Endodermal cell (in vitro differentiated cells): Measurements from ENCODE around the gene CDH23. TPM values are rescaled to one million over a fixed set of nuclear protein-coding genes. Genes with fewer than 3 reads are reported as not detected.

Experiments used
- DNase-seq: peaks from one replicate; pipeline ENCODE4 v3.0.0-alpha.2; 2017
- H3K27ac ChIP-seq: 2 replicates; pipeline ENCODE4 v1.5.1; 2013; ENCODE audit warnings: mild to moderate bottlenecking, low read depth, low read length, moderate library complexity
- H3K27me3 ChIP-seq: 2 replicates; pipeline ENCODE4 v1.6.1; 2013; ENCODE audit warnings: mild to moderate bottlenecking, low read length, moderate library complexity; ENCODE audit not compliant: insufficient read depth, control insufficient read depth, poor library complexity, severe bottlenecking
- H3K36me3 ChIP-seq: 2 replicates; pipeline ENCODE4 v1.7.0; 2013; ENCODE audit warnings: mild to moderate bottlenecking, low read length, moderate library complexity; ENCODE audit not compliant: control insufficient read depth, insufficient read depth
- H3K4me1 ChIP-seq: one replicate; pipeline ENCODE4 v1.7.0; 2013; ENCODE audit warnings: low read length; ENCODE audit not compliant: control insufficient read depth, insufficient read depth
- H3K4me3 ChIP-seq: 2 replicates; pipeline ENCODE4 v1.5.1; 2013; ENCODE audit warnings: mild to moderate bottlenecking, low read length, moderate library complexity
- H3K9ac ChIP-seq: 2 replicates; pipeline ENCODE4 v1.6.1; 2013; ENCODE audit warnings: mild to moderate bottlenecking, low read length, moderate library complexity; ENCODE audit not compliant: poor library complexity, severe bottlenecking; ENCODE audit errors: extremely low read depth
- H3K9me3 ChIP-seq: 2 replicates; pipeline ENCODE4 v1.6.1; 2013; ENCODE audit warnings: mild to moderate bottlenecking, low read length, moderate library complexity; ENCODE audit not compliant: control insufficient read depth
- H3K27ac Mint-ChIP-seq: 2 replicates; pipeline ENCODE4 v1.8.0; 2020; ENCODE audit warnings: mixed read lengths
- H3K27me3 Mint-ChIP-seq: 2 replicates; pipeline ENCODE4 v1.8.0; 2021; ENCODE audit warnings: mild to moderate bottlenecking, mixed read lengths; ENCODE audit not compliant: insufficient read depth
- H3K36me3 Mint-ChIP-seq: 2 replicates; pipeline ENCODE4 v1.8.0; 2020; ENCODE audit warnings: low read depth, mixed read lengths
- H3K4me1 Mint-ChIP-seq: 2 replicates; pipeline ENCODE4 v1.8.0; 2020; ENCODE audit warnings: mixed read lengths
- H3K4me3 Mint-ChIP-seq: 2 replicates; pipeline ENCODE4 v1.8.0; 2020; ENCODE audit warnings: mild to moderate bottlenecking, moderate library complexity, mixed read lengths
- H3K9me3 Mint-ChIP-seq: 2 replicates; pipeline ENCODE4 v1.8.0; 2020; ENCODE audit warnings: mild to moderate bottlenecking, mixed read lengths
- WGBS, 2 experiments: methylation state at CpG; one replicate each; pipeline versions ENCODE4 v1.1.5 to v1.1.7; 2013; ENCODE audit warnings: missing lambda C conversion rate in 2 of 2, mixed read lengths in 1 of 2; ENCODE audit not compliant: insufficient coverage in 1 of 2, insufficient read length in 1 of 2; 5-methylcytosine and 5-hydroxymethylcytosine counted together
- total RNA-seq, 2 donors: library from RNA; stranded (reverse); fragmentation: NEBNext Ultra II Directional in 1 of 2; extraction: Animal tissue kit (Norgen Biotek cat#: 25700) in 1 of 2; gene quantifications; 2 replicates in 1 of 2; 3 replicates in 1 of 2; pipeline ENCODE4 v1.2.1, GENCODE V29; 2021
- TF ChIP-seq, protein P1 (sequence below): fragments of 200-600 bp; sonication (generic); conservative IDR thresholded peaks from 2 replicates; pipeline ENCODE4 v1.5.0; 2021; ENCODE audit warnings: antibody characterized with exemption, mild to moderate bottlenecking

CDH23 gene
- total RNA-seq, 2 donors from 2014 or later, result 2.1 to 4.2 TPM

DNA sequence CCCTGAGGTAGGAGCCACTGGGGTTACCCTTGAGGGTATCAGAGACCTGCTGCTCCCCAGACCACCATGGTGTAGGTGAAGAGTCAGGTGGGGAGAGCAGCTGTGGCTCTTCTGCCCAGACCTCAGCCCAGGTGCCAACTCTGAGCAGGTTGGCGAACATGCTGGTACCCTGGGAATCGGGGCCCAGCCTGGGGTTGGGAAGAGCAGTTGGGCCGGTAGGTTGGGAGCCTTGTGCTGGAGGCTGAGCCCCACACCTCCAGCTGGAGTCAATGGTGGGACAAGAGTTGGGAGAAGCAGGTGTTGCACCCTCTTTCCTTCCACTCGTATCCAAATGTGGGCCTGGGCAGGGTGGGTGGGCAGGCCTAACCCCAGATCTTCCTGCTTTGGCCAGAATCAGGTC lies 114.5 kb downstream of the CDH23 start:
- TF ChIP-seq, protein P1, sequence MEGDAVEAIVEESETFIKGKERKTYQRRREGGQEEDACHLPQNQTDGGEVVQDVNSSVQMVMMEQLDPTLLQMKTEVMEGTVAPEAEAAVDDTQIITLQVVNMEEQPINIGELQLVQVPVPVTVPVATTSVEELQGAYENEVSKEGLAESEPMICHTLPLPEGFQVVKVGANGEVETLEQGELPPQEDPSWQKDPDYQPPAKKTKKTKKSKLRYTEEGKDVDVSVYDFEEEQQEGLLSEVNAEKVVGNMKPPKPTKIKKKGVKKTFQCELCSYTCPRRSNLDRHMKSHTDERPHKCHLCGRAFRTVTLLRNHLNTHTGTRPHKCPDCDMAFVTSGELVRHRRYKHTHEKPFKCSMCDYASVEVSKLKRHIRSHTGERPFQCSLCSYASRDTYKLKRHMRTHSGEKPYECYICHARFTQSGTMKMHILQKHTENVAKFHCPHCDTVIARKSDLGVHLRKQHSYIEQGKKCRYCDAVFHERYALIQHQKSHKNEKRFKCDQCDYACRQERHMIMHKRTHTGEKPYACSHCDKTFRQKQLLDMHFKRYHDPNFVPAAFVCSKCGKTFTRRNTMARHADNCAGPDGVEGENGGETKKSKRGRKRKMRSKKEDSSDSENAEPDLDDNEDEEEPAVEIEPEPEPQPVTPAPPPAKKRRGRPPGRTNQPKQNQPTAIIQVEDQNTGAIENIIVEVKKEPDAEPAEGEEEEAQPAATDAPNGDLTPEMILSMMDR, result no peak
- Histone ChIP-seq H3K36me3 (no peaks in the 10 kb centered on the region), H3K4me3 (no peak overlapping the region), H3K4me1 (no peaks in the 10 kb centered on the region), H3K9ac (no peak overlapping the region), H3K27me3 (no peaks in the 10 kb centered on the region), H3K9me3 (peaks cover 7% of the 10 kb centered on the region), H3K27ac (no peak overlapping the region)
- Mint-ChIP-seq H3K4me1 (no peaks in the 10 kb centered on the region), H3K27ac (no peak overlapping the region), H3K9me3 (no peaks in the 10 kb centered on the region), H3K36me3 (no peaks in the 10 kb centered on the region), H3K27me3 (no peaks in the 10 kb centered on the region), H3K4me3 (no peak overlapping the region)
- no peak for DNase-seq
- 97 to 98% methylated on average over 3 to 4 of the region's 4 CpGs for WGBS, 2 experiments

- Histone ChIP-seq H3K4me1 (no peaks in the 10 kb centered on the region), H3K9me3 (peaks cover 7% of the 10 kb centered on the region), H3K27me3 (no peaks in the 10 kb centered on the region), H3K4me3 (no peak overlapping the region), H3K9ac (no peak overlapping the region), H3K27ac (no peak overlapping the region), H3K36me3 (no peaks in the 10 kb centered on the region)
- no peak for DNase-seq
- Mint-ChIP-seq H3K27ac (no peak overlapping the region), H3K4me1 (no peaks in the 10 kb centered on the region), H3K4me3 (no peak overlapping the region), H3K9me3 (no peaks in the 10 kb centered on the region), H3K27me3 (no peaks in the 10 kb centered on the region), H3K36me3 (no peaks in the 10 kb centered on the region)
- TF ChIP-seq, protein P1, result no peak
- WGBS, 2 experiments, result 90 to 94% methylated on average over 7 to 10 of the region's 10 CpGs
Observed at GRCh38 chr10:71512312-71512711, 115.6 kb downstream of the CDH23 start.

- no peaks in the 10 kb centered on the region for H3K36me3 ChIP-seq
- TF ChIP-seq, protein P1, result no peak
- WGBS, 2 experiments, result 87 to 89% methylated on average over 3 to 5 of the region's 5 CpGs
- DNase-seq, result no peak
- peaks cover 7% of the 10 kb centered on the region for H3K9me3 ChIP-seq
- H3K4me1 ChIP-seq, result no peaks in the 10 kb centered on the region
- H3K27me3 ChIP-seq, result no peaks in the 10 kb centered on the region
- no peak overlapping the region for H3K27ac Mint-ChIP-seq
- no peak overlapping the region for H3K27ac ChIP-seq
- H3K9ac ChIP-seq, result no peak overlapping the region
- H3K9me3 Mint-ChIP-seq, result no peaks in the 10 kb centered on the region
- no peak overlapping the region for H3K4me3 Mint-ChIP-seq
- H3K27me3 Mint-ChIP-seq, result no peaks in the 10 kb centered on the region
- H3K4me1 Mint-ChIP-seq, result no peaks in the 10 kb centered on the region
- no peaks in the 10 kb centered on the region for H3K36me3 Mint-ChIP-seq
- no peak overlapping the region for H3K4me3 ChIP-seq
Observed at GRCh38 chr10:71512761-71513539, 116.2 kb downstream of the CDH23 start.
